ENCODE data around the gene MIER1.

DNA sequence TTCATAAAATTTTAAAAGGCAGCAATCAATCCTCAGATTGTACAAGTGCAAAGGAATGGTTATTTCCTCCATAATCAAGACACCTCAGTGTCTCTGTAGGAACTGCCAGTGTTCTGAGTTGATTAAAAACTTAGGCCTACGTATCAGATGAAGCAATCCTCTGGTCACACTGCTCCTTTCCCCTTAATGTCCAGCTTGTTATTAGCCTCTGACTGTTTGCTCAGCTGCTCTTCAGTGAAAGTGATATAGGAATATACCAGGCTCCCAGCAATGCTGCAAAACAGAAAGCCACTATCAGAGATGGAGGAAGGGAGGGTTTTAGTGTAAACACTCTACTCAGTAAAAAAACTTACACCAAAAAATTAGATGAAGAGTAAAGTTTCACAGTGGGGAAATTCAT lies 79.4 kb downstream of the MIER1 start:
- TF ChIP-seq SUZ12 (IDR thresholded peaks at IDR 0.05; ENCODE audit: extremely low read depth, insufficient read depth, insufficient read length) (no peak), ZNF274 (IDR thresholded peaks at IDR 0.05; ENCODE audit: low read depth, low read length) (no peak), YY1 (IDR thresholded peaks at IDR 0.05; ENCODE audit: insufficient read depth, insufficient read length) (no peak)

Data from NT2/D1 (cell line).